Measurements from ENCODE around the gene ACOX3.
"Not testable (repeated sequence)": the region's sequence is repeated elsewhere in the genome, so short reads cannot be mapped to it uniquely, and the experiment has no call there.

Gene ACOX3

DNA sequence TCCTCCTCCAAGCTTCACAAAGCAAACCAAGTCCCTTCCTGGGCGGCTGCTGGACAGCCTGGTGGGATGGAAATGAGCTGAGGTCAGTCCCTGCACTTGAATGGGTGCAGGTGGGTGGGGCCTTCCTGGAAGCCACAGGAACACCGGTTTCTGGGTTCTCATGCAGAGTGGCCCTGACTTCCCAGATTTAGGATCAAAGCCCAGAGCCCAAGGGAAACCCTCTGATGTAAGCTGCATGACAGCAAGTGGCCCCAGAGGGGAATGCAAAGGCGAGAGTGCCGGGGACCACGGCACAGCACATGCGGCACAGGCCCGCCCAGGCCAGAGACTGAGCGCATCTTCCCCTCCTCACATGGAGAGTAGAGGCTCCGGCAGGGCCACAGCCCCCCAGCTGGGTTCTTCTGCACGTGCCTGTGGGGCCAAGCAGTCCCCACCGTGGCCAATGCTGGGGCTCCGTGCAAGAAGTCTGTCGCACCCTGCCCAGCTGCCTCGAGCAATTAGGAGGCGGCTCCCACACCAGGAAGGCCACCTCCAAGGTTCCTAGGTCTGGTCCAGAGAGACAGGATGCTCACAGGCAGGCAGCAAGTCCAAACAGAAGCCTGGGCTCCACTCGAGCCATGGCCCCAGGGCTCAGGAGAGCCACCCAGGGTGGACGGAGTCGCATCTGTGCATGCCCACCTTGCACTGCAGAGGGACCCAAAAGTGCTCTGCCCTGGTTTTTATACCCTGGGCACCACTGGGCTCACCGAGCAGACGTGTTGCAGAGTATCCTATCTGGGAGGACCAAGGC lies 88.0 kb downstream of the ACOX3 start:
- DNase-seq (ENCODE audit: low read depth in 3 of 3), result no peak

DNA sequence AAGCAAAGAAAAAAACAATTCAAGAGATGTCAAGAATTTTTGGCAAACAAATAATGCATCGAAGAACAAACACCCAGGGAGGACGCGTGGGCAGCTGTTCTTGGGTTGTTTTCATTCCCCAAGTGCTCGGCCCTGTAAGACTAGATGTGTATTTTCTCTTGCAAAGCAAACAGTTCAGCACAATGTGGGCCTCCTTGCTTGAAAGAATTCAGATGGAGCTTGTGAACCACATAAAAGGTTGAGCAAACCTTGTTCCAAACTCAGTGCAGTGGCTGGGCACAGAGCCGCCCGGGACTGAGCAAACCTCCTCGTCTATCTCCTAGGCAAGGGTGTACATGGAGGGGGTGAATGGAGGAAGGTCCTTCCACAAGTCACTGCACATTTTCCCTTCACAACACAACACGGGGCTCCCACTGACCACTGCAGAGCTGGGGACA lies 88.6 kb downstream of the ACOX3 start:
- DNase-seq (ENCODE audit: low read depth in 3 of 3), result no peak

DNA sequence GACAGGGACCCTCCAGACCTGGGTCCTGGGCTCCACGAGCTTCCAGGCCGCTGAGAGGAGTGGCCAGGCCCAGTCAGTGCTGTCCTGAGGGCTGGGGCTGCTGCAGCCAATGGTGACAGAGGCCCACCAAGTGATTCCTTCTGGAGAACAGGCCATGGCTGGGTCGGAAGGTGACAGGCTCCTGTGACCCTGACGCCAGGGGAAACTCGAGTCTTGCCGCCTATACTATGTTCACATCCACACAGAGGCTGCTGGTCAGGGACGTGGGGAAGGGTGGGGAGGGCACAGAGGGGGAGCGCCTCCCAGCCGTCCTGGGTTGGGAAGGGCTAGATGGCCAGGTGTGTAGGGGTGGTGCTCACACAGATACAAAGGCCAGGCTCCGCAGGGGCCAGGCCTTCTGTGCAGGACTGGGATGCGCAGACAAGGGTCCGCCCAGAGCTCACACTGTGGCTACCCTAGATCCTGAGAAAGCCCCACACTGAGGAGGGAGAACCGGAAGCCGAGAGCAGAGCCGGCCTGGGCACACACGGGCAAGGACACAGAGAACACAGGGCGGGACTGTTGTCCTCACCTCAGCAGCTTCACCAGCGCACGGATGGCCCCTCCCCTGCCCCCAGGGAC lies 89.6 kb downstream of the ACOX3 start:
- DNase-seq (ENCODE audit: low read depth in 3 of 3), result no peak

DNA sequence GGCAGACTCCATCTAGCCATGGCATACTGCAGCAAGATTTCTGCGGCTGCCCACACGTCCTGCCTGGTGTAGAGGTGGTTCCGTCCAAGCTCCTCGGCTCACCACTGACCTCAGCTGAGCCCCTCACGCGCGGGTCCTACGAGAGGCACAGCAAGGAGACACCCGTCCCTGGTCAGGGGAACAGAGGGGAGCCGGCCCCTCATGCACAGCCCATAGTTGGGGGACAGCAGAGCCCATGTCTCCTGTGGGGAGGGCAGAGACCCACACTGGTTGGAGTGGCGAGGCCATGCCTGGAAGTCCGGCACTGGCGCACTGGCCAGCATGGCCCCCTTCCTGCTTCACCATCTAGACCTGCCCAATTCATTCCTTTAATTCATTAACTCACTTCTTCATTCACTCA lies 90.2 kb downstream of the ACOX3 start:
- no peak for DNase-seq (ENCODE audit: low read depth in 3 of 3)

DNA sequence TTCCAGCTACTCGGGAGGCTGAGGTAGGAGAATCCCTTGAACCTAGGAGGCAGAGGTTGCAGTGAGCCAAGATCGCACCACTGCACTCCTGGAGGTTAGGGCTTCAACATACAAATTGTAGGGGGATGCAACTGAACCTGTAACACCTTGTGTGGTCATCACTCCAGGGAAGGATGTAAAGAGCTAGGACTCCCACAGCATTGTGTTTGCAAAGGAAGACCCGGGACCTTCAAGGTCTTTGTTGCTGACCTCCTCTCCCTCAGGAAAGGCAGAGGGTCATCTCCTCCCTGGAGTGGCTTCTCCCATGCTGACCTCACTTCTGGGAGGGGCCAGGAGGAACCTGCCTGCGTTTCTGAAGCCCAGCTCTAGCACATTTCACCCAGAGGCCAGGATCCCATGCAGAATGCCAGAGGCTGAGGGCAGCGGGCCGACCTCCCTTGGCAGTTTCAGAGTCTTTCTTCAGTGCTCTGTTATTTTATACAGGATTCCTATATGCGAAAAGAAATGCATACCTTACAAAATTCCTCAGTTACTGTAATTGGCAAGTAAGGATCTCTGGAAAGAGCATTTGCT lies 90.8 kb downstream of the ACOX3 start:
- DNase-seq (ENCODE audit: low read depth in 3 of 3), result no peak

DNA sequence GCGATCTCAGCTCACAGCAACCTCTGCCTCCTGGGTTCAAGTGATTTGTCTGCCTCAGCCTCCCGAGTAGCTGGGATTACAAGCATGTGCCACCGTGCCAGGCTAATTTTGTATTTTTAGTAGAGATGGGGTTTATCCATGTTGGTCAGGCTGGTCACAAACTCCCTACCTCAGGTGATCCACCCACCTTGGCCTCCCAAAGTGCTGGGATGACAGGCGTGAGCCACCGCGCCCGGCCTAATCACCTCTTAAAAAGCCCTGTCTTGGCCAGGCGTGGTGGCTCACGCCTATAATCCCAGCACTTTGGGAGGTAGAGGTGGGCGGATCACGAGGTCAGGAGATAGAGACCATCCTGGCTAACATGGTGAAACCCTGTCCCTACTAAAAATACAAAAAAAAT lies 91.3 kb downstream of the ACOX3 start:
- DNase-seq (ENCODE audit: low read depth in 3 of 3), result not testable (repeated sequence)

DNA sequence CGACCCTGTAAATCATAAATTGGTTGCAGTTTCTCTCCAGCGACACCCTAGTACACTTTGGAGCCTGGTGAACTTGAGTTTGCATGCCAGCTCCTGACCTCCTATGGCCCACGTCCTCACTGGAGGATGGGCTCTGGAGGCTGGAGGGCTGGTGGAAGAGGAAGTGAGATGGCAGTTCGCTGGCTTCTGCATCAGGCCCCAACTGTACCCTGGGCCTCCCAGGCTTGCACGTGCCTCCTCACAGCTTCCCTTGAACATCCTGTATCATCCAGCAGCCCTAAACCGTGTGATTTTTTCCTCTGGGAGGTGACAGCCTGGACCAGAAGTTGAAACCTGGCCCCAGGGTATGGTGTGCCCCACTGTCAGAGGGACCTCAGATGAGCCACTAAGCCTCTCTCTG lies 92.5 kb downstream of the ACOX3 start:
- DNase-seq (ENCODE audit: low read depth in 3 of 3), result no peak

DNA sequence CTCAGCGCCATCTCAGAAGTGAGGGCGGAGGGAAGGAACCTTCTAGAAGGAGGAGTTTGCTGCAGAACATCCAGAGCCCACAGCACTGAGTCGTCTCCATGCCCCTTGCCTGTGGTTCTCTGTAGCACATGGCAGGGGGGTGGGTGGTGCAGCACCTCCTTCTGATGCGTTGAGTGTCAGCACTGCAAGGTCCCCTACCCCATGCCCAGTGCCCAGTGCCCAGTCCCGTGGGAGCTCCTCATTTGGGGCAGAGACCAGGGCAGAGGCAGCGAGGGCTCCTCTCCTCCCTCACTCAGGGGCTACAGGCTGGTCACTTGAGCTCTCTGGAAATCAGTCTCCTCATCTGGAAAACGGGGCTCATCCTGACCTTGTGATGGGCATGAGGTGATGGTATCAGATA lies 92.9 kb downstream of the ACOX3 start:
- no peak for DNase-seq (ENCODE audit: low read depth in 3 of 3)

DNA sequence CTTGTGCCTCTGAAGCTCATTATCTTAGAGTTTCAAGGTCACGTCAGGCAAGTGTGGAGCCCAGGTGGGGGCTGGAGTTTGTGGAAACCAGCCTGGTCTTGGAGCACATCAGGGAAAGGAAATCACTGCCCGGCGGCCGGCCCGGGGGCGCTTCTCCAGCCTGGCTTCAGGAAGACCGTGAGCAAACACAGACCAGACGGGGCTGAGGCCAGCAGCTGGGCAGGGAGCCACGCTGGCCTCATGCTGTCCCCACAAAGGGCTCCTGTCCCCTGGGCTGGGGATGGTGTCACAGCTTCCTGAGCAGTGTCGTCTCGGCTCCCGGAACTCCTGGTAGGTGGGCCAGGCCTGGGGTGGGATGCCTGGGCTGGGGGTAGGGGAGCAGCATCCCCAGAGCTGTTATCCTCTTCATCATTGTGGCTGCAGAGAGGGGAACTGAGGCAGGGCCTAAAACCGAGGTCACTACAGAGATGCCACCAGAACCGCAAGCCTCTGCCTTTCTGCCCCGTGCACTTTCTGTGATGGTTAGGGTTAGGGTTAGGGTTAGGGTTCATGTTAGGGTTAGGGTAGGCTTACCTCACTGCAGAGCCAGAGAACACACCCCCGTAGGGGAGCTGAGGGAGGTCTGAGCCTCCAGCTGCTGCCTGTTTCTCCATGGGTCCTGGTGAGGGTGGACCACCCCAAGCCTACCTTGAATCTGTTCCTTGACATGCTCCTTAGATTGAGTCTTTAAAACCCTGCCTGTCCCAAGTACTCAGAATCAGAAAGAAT lies 93.5 kb downstream of the ACOX3 start:
- DNase-seq (ENCODE audit: low read depth in 3 of 3), result no peak

DNA sequence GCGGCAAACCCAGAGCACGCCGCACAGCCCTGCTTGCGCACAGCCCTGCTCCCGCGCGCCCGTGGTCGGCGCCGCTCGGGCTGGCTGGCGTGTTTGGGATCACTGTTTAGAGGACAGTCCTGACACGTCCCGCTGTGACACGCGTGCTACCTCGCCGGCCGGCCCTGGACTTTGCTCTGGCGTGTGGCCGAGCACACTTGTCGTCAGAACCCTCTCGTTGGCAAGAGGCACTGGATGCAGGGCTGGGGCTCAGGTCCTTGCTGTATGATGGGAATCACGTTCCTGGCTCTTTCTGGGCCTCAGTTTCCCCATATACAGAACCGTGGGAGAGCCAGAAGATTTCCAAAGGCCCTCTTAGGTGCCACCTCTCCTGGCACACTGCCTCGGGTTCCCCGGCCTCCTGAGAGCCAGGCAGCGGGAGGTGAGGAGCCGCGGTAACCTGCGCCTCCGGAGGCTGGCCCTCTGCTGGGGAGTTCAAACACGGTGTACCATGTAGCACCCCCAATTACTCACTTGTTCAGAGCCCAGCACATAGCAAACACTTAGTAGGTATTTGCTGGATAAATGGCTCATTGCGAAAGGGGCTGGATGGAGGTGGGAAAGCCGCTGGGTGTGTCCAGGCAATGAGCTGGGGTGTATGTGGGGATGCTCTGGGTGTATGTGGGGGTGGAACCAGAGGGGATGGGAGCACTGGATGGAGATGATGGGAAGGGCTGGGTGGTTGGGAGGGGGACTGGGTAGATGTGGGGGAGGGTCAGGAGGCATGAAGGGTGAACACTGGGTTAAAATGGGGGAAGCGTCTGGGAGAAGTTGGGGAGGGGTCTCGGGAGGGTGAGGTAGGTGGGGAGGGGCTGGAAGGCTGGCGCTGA lies 94.3 kb downstream of the ACOX3 start:
- DNase-seq (ENCODE audit: low read depth in 3 of 3), result no peak

DNA sequence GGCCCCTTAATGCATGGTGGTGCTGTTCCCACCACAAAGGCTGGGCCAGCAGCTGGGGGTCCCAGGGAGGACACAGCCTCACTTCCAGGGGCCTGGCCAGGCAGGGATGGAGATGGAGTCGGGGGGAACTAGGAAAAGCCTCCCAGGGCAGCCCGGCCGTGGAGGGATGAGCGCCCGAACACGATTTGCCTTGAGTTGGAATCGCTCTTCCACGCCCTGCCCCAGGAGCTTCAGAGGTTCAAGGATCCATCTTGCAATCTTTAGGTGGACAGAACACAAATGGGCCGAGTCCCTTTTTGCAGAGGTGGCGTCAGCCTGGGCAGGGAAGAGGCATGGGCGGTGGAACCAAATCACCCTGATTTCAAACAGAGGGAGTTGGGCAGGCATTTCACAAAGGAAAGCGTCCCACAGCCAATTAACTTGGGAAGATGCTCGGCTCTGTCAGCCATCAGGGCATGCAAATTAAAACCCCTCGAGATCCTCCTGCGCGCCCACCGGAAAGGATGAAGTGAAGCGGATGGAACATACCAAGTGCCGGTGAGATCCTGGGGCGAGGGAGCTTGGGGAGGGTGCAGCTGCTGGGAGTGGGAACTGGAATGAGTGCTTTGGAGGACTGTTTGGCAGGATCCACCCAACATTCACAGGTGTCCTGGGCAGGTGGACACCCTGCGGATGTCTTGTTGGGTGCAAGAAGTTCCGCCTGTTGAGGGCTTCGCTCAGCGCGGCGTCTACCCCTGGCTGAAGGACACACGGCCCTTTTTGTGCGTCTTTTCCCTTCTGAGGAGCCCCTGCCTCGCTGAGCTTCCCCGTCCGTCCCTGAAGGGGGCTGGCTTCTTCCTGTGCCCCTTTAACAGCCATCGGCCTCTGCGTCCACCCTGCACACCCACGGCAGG lies 95.2 kb downstream of the ACOX3 start:
- no peak for DNase-seq (ENCODE audit: low read depth in 3 of 3)

DNA sequence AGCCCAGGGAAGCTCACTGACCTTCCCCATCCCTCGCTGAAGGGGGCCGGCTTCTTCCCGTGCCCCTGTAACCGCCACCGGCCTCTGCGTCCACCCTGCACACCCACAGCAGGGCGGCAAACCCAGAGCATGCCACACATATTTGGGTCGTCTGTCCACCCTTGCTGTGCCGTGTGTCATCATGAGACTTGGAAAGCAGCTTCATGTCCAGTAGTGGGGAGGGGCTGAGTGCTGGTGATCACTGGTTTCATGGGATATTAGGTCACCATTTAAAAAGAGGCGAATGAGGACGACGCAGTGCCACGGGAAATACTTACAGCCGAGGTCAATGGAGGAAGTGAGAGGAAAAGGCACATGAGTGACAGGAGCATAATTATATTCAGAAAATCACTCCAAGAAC lies 96.1 kb downstream of the ACOX3 start:
- no peak for DNase-seq (ENCODE audit: low read depth in 3 of 3)

DNA sequence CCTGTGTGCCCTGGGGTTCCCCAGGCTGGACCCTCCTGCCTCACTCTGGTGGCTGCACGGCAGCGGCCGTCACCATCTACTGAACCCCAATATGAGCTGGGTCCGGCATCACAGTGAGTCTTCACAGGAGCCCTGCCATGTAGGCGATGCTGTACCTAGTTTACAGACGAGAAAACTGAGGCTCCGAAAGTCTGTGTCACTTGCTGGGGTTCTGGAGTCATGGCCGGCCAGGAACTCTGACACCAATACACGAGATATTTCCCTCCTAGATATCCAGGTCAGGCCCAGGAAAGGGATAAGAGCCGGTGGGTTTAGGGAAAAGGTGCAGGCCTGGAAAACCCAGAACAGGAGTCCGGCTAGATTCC lies 96.6 kb downstream of the ACOX3 start:
- DNase-seq (ENCODE audit: low read depth in 3 of 3), result no peak

DNA sequence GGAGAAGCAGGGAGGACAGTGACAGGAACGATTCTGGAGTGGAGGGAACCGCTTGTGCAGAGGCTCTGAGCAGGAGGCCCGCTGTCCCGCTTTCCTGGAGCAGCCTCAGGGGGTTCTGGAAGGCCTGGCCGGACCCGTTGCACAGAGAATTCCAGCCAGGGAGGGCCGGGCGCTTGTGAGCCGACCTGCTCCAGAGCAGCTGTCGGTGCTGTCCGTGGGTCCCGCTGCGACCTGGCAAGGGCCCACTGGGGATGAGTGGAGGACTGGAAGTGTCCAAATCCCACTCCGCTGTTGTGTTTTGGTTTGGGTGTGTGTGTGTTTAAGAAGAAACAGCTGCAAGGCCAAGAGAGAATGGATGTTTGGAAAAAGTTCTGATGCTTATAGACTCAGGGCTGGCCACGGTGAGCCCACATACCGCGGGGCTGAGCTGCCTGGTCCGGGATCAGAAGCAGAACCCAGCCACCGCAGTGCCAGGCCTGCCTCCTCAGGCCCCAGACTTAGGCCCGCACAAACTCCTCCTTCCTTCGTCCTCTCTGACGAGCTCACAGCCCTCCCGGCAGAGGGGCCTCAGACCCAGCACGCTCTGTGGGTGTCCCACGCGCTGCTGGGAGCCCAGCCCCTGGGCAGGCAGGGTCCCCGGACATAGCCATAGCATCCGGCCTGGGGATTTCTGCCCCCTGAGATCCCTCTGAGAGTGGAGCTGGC lies 97.1 kb downstream of the ACOX3 start:
- DNase-seq (ENCODE audit: low read depth in 3 of 3), result no peak

DNA sequence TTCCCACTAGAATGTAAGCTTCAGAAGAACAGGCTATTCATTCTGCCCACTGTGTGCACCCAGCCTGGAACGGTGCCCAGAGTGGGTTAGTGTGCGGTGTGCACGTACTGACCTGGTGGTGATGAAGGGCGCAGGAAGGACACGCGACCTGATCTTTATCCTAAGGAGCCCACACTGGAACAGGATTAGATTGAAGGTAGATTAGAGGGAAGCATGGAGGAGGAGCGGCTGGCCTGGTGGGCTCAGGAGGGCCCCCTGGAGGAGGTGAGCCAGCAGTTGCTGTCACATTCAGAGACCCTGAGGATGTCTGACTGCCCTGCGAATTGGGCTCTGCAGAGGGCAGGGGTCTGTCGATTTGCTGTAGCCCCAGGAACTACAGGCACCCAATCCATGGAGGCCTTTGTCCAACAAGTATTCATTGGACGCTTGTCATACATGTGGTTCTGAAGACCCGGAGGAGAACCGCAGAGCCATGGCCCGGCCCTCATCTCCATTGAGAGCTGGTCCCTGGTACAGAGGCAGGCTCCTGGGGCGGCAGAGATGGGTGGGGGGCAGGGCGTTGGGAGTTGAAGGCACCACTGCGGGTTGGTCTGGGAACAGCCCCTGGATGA lies 97.8 kb downstream of the ACOX3 start:
- no peak for DNase-seq (ENCODE audit: low read depth in 3 of 3)

DNA sequence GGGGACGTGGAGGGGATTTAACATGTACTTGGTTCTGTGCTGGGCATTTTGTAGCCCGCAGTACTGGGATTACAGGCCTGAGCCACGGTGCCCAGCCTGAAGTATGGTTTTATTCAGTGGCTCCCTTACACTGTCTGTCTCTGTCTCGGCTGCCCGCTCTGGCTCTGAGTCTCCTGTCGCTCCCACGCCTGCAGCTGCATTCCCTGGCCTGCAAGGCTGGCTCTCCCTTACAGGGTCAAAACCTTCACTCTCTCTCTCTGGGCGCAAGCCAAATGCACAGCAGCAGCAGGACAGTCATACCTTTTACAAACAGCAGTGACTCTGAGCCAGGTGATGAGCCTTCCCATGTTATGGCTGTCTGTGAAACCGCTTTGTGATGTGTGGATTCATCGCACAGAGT lies 98.8 kb downstream of the ACOX3 start:
- no peak for DNase-seq (ENCODE audit: low read depth in 3 of 3)

DNA sequence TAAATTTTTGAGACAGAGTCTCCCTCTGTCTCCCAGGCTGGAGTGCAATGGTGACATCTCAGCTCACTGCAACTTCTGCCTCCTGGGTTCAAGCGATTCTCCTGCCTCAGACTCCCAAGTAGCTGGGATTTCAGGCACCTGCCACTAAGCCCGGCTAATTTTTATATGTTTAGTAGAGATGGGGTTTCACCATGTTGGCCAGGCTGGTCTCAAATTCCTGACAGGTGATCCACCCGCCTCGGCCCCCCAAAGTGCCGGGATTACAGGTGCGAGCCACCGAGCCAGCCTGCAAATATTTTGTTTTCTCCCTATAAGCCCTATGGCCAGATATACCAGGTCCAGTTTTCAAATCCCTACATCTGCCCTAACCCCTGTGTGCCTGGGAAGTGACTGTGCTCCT lies 99.2 kb downstream of the ACOX3 start:
- DNase-seq (ENCODE audit: low read depth in 3 of 3), result not testable (repeated sequence)

DNA sequence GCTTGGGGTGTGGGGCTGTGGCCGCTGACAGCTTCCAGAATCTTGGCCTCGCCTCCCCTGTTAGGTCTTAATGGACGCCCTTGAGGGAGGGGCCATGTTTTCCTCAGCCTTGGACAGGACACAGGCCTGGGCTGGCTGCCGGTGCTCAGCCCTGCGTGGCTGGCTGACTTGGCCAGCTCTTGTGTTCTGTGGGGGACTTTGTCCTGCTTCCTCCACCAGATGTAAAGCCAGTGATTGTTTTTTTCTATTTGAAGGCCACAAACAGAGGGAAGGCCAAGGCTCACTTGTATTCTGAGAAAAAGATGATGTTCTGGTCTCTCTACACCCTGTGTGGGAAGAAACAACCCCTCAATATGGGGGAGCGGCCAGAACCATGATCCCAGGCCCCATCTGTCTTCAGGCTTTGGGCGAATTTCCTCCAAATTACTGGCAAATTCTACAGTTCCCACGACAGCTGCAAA lies 99.7 kb downstream of the ACOX3 start:
- no peak for DNase-seq (ENCODE audit: low read depth in 3 of 3)

DNA sequence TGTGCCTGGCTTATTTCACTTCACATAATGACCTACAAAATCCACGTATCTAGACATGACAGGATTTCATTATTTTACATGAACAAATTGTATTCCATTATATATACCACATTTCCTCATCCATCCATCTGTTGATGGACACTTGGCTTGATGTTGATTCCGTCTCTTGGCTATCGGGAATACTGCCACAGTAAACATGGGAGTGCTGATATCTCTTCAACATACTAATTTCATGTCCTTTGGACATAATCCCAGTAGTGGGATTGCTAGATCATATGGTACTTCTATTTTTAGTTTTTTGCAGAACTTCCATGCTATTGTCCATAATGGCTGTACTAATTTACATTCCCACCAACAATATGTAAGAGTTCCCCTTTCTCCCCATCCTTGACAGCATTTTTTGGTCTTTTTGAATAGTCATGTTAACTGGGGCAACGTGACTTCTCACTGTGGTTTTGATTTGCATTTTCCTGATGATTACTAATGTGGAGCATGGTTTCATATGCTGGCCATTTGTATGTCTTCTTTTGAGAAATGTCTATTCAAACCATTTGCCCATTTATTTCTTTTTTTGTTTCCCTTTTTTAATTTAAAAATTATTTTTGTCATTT lies 102.1 kb downstream of the ACOX3 start:
- no peak for DNase-seq (ENCODE audit: low read depth in 3 of 3)

Data from stimulated activated CD4-positive, alpha-beta T cell treated with anti-CD3 and anti-CD28 coated beads, TNF-alpha, amount 100 ng/mL, for 24 hours (primary cell).